Left ventricle myocardium inferior (tissue), 1 donor: ENCODE data around the gene PRDM16. TPM values are rescaled to one million over a fixed set of nuclear protein-coding genes. Genes with fewer than 3 reads are reported as not detected.

ENCODE experiments used
- DNase-seq: peaks from one replicate; pipeline ENCODE4 v3.0.0-alpha.2; 2020
- H3K27ac ChIP-seq: fragments of 200-600 bp; replicated peaks from 2 replicates; pipeline ENCODE4 v1.8.0; 2021
- H3K27me3 ChIP-seq: fragments of 200-600 bp; 2 replicates; pipeline ENCODE4 v1.8.0; 2021; ENCODE audit warnings: low read depth
- H3K36me3 ChIP-seq: fragments of 200-600 bp; 2 replicates; pipeline ENCODE4 v1.8.0; 2021
- H3K4me1 ChIP-seq: fragments of 200-600 bp; 2 replicates; pipeline ENCODE4 v1.8.0; 2021
- H3K4me3 ChIP-seq: fragments of 200-600 bp; 2 replicates; pipeline ENCODE4 v1.8.0; 2021; ENCODE audit warnings: mild to moderate bottlenecking, moderate library complexity
- H3K9me3 ChIP-seq: fragments of 200-600 bp; replicated peaks from 2 replicates; pipeline ENCODE4 v1.8.0; 2021
- CTCF ChIP-seq: fragments of 200-600 bp; IDR thresholded peaks from 2 replicates; pipeline ENCODE4 v1.8.0; 2021; ENCODE audit warnings: antibody characterized with exemption, mild to moderate bottlenecking, borderline replicate concordance
- intact Hi-C: fragments of 100-400 bp; cut with micrococcal nuclease; formaldehyde crosslinking; loops from one replicate; pipeline ENCODE4 v1.11.0; 2022
- total RNA-seq: library from RNA; stranded (reverse); fragmentation: NEBNext Ultra II Directional; extraction: Animal tissue kit (Norgen Biotek cat#: 25700); gene quantifications from one replicate; pipeline ENCODE4 v1.2.1, GENCODE V29; 2021
- donor health status: DM: no; HTN: yes; CAD: no; lungs with severe emphysema.

The PRDM16 gene
- total RNA-seq, 1 donor from 2014 or later: 16.6 TPM

- Histone ChIP-seq H3K4me3 (no peak overlapping the region), H3K36me3 (peaks cover 11% of the 10 kb centered on the region), H3K4me1 (peaks cover 40% of the 10 kb centered on the region), H3K27me3 (peaks cover 3% of the 10 kb centered on the region), H3K9me3 (no peaks in the 10 kb centered on the region), H3K27ac (no peak overlapping the region)
- TF ChIP-seq CTCF: no peak
- intact Hi-C loops: no loop called here
- no peak for DNase-seq
These were observed 356.6 kb downstream of the PRDM16 start for GRCh38 chr1:3425486-3426215.

GRCh38 chr1:3426956-3427535, 358.0 kb downstream of the PRDM16 start:
- Histone ChIP-seq H3K4me3 (no peak overlapping the region), H3K27me3 (peaks cover 8% of the 10 kb centered on the region), H3K9me3 (no peaks in the 10 kb centered on the region), H3K36me3 (peaks cover 17% of the 10 kb centered on the region), H3K27ac (no peak overlapping the region), H3K4me1 (peaks cover 29% of the 10 kb centered on the region)
- no peak for TF ChIP-seq CTCF
- no peak for DNase-seq
- intact Hi-C loops: no loop called here

DNA sequence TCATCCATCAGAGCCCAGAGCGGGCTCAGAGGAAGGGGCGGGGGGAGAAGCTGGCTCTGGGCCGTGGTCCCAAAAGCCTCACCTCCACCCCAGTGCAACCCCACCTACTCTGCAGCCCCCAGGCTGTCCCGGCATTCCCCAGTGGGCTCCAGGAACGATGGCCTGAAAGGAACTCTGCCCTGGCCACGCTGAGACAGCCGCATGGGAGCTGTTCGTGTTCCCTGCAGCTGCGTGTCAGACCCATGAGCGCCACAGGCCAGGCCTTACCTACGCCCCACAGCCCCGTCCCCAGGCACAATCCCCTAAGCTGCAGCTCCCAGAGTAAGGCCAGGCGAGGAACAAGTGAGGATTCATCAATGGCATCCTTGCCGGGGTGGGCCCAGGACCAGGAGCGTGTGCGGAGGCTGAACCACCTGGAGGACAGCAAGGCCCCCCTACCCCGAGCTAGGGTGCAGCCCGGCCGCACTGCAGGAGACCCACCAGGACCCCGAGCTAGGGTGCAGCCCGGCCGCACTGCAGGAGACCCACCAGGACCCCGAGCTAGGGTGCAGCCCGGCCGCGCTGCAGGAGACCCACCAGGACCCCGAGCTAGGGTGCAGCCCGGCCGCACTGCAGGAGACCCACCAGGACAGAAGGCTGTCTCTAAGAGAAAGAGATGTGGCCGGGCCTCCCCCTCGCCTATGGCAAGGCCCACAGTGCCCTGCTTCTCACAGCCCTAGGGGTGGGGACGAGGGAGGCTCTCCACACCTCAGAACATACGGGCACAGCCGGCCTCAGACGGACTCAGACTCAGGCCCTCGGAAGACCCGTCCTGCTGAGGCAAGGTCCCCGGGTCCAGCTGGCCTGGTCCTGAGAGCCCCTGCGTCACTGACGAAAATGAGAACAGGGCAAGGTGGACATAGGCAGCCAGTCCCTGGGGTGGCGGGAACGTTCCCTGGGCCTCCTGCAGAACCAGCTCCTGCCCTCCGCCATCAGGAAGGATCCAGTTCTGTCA, 359.0 kb downstream of the PRDM16 start:
- intact Hi-C loops: no loop called here
- no peak overlapping the region for H3K4me3 ChIP-seq
- peaks cover 19% of the 10 kb centered on the region for H3K4me1 ChIP-seq
- no peak overlapping the region for H3K27ac ChIP-seq
- H3K27me3 ChIP-seq: peaks cover 12% of the 10 kb centered on the region
- no peaks in the 10 kb centered on the region for H3K9me3 ChIP-seq
- TF ChIP-seq CTCF: no peak
- peaks cover 18% of the 10 kb centered on the region for H3K36me3 ChIP-seq
- DNase-seq: no peak

DNA sequence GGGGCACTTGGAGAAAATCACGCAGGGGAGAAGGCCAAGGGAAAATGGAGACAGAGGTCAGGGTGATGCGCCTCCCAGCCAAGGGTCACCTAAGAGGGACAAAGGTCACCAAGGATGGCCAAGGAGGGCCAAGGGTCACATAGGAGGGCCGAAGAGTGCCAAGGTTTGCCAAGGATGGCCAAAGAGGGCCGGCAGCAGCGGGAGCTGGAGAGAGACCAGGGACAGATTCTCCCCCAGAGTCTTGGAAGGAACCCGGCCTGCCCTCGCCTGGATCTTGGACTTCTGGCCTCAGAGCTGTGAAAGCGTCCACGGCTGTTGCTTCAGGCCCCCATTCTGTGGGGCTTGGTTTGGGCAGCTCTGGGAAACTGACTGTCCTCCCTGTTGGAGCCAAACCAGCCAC, 359.9 kb downstream of the PRDM16 start:
- Histone ChIP-seq H3K4me1 (peaks cover 10% of the 10 kb centered on the region), H3K27ac (no peak overlapping the region), H3K36me3 (peaks cover 18% of the 10 kb centered on the region), H3K9me3 (no peaks in the 10 kb centered on the region), H3K27me3 (peaks cover 12% of the 10 kb centered on the region), H3K4me3 (no peak overlapping the region)
- intact Hi-C loops: no loop called here
- DNase-seq: no peak
- TF ChIP-seq CTCF: no peak

DNA sequence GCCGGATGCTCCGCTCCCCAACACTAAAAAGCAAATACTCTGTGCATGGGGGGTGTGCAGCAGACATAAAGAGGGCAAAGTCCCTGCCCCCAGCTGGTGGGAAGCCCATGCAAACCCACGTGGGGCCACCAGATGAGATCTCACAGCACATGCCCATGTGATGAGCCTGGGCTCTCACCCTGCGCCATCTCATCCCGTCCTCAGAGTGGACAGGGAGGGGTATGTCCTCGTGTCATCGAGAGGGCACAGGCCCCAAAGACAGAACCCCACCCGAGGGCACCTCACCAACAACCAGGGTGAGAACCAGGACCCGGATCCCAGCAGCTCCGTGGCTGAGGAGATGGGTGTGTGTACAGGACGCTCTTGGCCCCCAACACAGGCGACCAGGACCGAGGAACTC, 360.3 kb downstream of the PRDM16 start:
- TF ChIP-seq CTCF: no peak
- Histone ChIP-seq H3K27ac (no peak overlapping the region), H3K27me3 (peaks cover 14% of the 10 kb centered on the region), H3K9me3 (no peaks in the 10 kb centered on the region), H3K4me1 (peaks cover 6% of the 10 kb centered on the region), H3K4me3 (no peak overlapping the region), H3K36me3 (peaks cover 18% of the 10 kb centered on the region)
- no peak for DNase-seq
- intact Hi-C loops: no loop called here
